Astrocyte (in vitro differentiated cells and primary cell): Measurements from ENCODE around the gene TRIM72.

Source experiments
- CTCF ChIP-seq: IDR thresholded peaks from 2 replicates; pipeline ENCODE4 v1.5.1; 2011; ENCODE audit warnings: low read depth, mild to moderate bottlenecking, inconsistent platforms, low read length, moderate library complexity; ENCODE audit not compliant: insufficient read depth
- EZH2 ChIP-seq: IDR thresholded peaks from 2 replicates; pipeline ENCODE4 v1.6.1; 2012; ENCODE audit warnings: mild to moderate bottlenecking, low read length, inconsistent platforms; ENCODE audit not compliant: insufficient read depth

DNA sequence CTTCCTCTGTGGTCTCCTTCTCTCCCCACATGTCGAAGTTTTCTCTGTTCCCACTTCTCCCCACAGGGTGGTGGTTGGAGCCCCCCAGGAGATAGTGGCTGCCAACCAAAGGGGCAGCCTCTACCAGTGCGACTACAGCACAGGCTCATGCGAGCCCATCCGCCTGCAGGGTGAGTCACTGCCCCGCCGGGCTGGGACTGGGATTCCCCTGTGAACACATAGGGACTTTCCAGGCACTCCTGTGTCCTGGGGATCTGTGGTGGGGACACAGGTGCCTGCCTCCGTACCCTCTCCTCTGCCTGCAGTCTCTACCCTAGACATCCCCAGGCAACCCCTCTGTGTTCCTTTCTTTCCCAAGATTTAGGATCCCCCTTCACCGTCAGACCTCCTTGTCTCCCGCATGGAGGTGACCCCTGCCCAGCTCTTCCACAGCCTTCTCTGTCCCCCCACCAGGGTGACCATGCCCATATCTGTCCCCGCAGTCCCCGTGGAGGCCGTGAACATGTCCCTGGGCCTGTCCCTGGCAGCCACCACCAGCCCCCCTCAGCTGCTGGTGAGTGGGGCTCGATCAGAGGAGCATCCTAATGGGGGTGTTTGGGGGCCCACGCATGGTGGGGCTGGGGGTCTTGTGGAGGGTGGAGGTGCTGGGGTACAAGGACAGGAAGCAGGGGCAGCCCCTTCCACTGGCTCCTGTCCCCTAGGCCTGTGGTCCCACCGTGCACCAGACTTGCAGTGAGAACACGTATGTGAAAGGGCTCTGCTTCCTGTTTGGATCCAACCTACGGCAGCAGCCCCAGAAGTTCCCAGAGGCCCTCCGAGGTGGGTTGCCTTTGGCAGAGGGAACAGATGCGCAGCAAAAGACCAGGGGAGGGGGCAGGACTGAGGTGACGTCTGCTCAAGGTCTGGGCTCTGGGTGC is 51.7 kb downstream of the TRIM72 start:
- TF ChIP-seq CTCF (no peak), EZH2 (no peak)
